AG09319 (cell line): Measurements from ENCODE around the gene CACNA1C.

Experiments
- DNase-seq: peaks from one replicate; pipeline ENCODE4 v3.0.0-alpha.2; 2010; ENCODE audit warnings: low read depth; ENCODE audit errors: extremely low read depth
- TF ChIP-seq, protein P1 (sequence below): IDR thresholded peaks from 2 replicates; pipeline ENCODE4 v1.5.1; 2011; ENCODE audit warnings: low read depth, mild to moderate bottlenecking, inconsistent platforms, low read length, moderate library complexity

Gene CACNA1C

DNA sequence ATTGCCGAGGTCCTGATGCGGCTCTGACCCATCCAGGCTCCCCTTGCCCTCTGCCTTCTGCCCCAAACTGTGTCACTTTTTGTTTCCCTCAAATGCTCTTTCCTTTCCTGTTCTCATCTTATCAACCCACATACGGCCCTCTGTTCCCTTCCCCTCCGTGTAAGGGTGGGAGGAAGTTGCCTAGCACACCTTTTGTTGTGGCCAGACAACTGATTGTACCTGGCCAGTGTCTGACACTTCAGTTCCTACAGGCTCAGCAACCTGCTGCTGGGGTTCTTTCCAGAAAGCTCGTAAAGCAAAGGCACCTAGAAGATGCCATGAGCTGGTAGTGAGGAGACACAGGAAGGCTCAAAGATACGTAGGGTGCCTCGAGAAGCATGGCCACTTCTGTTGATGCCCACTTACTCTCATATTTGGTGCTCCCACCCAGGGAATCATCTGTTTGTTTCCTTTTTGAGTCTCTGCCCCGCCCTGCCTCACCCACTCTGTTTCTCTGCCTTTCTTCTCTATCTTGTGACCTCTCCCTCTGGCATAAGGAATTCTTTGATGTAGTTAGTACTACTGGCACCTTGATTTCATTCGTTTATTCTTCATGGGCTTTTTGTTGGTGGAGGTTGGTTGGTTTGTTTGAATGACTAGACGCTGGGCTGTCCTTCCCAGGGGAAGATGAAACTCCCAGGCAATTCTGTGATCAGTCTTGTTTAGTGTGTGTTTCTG is 589.5 kb downstream of the CACNA1C start:
- TF ChIP-seq, protein P1, sequence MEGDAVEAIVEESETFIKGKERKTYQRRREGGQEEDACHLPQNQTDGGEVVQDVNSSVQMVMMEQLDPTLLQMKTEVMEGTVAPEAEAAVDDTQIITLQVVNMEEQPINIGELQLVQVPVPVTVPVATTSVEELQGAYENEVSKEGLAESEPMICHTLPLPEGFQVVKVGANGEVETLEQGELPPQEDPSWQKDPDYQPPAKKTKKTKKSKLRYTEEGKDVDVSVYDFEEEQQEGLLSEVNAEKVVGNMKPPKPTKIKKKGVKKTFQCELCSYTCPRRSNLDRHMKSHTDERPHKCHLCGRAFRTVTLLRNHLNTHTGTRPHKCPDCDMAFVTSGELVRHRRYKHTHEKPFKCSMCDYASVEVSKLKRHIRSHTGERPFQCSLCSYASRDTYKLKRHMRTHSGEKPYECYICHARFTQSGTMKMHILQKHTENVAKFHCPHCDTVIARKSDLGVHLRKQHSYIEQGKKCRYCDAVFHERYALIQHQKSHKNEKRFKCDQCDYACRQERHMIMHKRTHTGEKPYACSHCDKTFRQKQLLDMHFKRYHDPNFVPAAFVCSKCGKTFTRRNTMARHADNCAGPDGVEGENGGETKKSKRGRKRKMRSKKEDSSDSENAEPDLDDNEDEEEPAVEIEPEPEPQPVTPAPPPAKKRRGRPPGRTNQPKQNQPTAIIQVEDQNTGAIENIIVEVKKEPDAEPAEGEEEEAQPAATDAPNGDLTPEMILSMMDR, result no peak
- DNase-seq, result no peak

GRCh38 chr12:2642896-2643425 is 590.2 kb downstream of the CACNA1C start:
- no peak for DNase-seq
- TF ChIP-seq, protein P1, result no peak

DNA sequence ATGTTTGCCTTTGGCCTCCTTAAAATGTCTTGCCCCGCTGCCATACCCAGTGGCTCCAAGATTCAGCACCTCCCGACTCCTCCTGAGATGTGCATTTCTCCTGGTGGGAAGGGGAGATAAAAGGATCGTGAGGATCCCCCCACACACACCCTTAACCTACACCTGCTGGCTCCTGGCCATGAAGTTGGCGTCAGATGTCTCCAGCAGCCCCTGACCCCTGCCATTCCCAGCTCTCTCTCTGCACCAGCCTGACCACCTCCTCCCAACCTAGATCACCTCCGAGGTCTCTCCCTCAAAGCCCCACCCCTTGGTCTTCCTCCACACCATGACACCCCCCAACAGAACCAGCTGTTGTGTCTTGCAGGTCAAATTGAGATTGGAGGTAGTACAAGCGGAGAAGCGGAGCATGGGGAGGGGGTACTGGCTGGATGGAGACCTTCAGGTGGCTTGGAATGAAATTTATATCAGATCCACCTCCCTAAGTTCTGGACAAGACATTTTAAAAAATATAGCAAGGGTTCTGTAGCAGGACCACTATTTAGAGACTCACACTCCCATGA is 590.9 kb downstream of the CACNA1C start:
- DNase-seq, result no peak
- TF ChIP-seq, protein P1, result no peak

GRCh38 chr12:2644683-2645405 is 592.1 kb downstream of the CACNA1C start:
- DNase-seq, result no peak

DNA sequence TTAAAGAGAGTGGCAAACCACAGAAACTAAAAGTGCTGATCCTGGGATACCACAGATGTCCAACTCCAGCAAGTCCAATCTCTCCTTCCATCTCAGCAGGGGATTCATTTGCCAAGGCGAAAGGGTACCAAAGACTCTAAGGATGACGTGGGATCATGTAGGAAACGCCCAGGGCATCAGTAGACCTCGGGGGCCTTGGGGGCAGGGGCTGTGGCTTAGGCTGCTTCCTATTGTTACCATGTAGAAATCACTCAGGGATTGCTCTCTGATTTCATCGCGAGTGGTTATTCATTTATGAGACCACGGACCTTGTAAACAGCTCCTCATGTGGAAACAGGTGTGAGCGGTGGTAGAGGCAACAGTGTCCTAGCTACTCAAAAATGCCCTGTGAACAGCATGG is 592.7 kb downstream of the CACNA1C start:
- TF ChIP-seq, protein P1, result no peak
- DNase-seq, result no peak

More at GRCh38 chr12:2644683-2645405, 592.1 kb downstream of the CACNA1C start:
- TF ChIP-seq, protein P1, result no peak

- TF ChIP-seq, protein P1, result no peak
- DNase-seq, result no peak
These were observed 593.6 kb downstream of the CACNA1C start for GRCh38 chr12:2646341-2646740.

GRCh38 chr12:2647186-2647585 is 594.4 kb downstream of the CACNA1C start:
- TF ChIP-seq, protein P1, result no peak
- DNase-seq, result no peak
